Loucy (cell line): ENCODE measurements around the gene ATG2A.

Source experiments
- EZH2phosphoT487 ChIP-seq: fragments of 200-600 bp; IDR thresholded peaks from 2 replicates; pipeline ENCODE4 v1.6.1; 2018; ENCODE audit warnings: antibody characterized with exemption, mild to moderate bottlenecking, moderate library complexity, borderline replicate concordance
- TF ChIP-seq, protein P1 (sequence below): fragments of 200-600 bp; sonication (generic); conservative IDR thresholded peaks from 2 replicates; pipeline ENCODE4 v1.5.1; 2014; ENCODE audit warnings: mild to moderate bottlenecking, antibody characterized with exemption, low read length

DNA sequence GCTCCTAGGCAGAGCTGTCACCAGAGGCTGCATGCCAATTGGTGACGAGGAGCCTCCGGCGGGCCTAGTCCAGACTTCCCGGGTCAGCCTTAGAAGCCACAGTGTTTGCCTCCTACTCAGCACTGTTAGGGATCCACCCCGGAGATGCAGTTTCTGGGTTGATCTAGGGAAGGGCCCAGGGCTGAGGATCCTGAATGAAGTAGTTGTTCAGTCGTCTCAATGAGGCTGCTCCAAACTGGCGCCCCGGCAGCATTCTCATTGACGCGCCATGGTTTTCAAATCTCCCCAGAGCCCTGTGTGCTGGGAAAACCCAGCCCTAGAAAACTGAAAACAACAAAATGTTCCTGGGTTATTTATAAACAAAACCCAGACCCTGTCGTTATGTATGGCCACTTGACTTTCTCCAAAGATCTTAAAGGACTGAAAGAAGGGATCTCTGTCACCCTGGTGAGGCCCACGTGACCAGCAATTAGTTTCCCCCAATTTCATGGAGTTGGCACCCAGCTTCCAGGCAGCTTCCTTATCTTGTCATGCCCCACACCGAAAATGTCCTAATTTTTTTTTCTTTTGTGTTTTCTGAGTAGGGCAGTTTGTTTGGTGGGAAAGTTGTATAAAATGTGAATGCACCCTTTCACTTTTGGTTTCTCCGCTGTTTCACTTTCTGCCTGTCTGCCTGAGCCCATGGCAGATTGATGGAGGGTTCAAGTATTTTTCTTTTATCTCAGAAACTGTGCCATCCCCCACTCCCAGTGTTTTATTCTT, 36.6 kb downstream of the ATG2A start:
- TF ChIP-seq, protein P1, sequence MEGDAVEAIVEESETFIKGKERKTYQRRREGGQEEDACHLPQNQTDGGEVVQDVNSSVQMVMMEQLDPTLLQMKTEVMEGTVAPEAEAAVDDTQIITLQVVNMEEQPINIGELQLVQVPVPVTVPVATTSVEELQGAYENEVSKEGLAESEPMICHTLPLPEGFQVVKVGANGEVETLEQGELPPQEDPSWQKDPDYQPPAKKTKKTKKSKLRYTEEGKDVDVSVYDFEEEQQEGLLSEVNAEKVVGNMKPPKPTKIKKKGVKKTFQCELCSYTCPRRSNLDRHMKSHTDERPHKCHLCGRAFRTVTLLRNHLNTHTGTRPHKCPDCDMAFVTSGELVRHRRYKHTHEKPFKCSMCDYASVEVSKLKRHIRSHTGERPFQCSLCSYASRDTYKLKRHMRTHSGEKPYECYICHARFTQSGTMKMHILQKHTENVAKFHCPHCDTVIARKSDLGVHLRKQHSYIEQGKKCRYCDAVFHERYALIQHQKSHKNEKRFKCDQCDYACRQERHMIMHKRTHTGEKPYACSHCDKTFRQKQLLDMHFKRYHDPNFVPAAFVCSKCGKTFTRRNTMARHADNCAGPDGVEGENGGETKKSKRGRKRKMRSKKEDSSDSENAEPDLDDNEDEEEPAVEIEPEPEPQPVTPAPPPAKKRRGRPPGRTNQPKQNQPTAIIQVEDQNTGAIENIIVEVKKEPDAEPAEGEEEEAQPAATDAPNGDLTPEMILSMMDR, result no peak
- TF ChIP-seq EZH2phosphoT487, result no peak
